A549 (cell line): ENCODE results near the gene TNFAIP8L1.

ENCODE experiments used
- EP300 ChIP-seq, 2 experiments: fragments of >200 bp; sonication (Bioruptor Twin); formaldehyde crosslinking; IDR thresholded peaks; 2 replicates in 1 of 2; 3 replicates in 1 of 2; pipeline ENCODE4 v1.6.1; 2016 to 2017
- GATA3 ChIP-seq: IDR thresholded peaks from 2 replicates; pipeline ENCODE4 v1.6.1; 2012; ENCODE audit warnings: borderline replicate concordance
- TF ChIP-seq, protein P1 (sequence below): fragments of >200 bp; sonication (Bioruptor Twin); formaldehyde crosslinking; IDR thresholded peaks from 3 replicates; pipeline ENCODE4 v1.5.1; 2016

DNA sequence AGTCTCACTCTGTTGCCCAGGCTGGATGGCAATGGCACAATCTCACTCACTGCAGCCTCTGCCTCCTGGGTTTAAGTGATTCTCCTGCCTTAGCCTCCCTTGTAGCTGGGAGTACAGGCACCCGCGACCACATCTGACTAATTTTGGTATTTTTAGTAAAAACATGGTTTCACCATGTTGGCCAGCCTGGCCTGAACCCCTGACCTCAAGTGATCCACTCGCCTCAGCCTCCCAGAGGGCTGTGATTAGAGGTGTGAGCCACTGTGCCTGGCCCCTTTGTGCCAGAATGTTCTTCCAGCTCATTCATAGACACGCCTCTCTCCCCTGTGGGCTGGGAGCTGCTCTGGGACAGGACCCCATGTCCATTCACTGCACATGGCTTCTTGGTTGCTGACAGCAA is 21.7 kb downstream of the TNFAIP8L1 start:
- TF ChIP-seq EP300 (IDR thresholded peaks at IDR 0.05) (no peak), GATA3 (no peak)
- TF ChIP-seq, protein P1, sequence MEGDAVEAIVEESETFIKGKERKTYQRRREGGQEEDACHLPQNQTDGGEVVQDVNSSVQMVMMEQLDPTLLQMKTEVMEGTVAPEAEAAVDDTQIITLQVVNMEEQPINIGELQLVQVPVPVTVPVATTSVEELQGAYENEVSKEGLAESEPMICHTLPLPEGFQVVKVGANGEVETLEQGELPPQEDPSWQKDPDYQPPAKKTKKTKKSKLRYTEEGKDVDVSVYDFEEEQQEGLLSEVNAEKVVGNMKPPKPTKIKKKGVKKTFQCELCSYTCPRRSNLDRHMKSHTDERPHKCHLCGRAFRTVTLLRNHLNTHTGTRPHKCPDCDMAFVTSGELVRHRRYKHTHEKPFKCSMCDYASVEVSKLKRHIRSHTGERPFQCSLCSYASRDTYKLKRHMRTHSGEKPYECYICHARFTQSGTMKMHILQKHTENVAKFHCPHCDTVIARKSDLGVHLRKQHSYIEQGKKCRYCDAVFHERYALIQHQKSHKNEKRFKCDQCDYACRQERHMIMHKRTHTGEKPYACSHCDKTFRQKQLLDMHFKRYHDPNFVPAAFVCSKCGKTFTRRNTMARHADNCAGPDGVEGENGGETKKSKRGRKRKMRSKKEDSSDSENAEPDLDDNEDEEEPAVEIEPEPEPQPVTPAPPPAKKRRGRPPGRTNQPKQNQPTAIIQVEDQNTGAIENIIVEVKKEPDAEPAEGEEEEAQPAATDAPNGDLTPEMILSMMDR, result no peak
